A673 (cell line): ENCODE data around the gene ARHGAP22. TPM values are rescaled to one million over a fixed set of nuclear protein-coding genes. Genes with fewer than 3 reads are reported as not detected.

Experiments
- BruUV-seq: library from RNA; stranded (reverse); fragments of 400-500 nt; replicated peaks from 2 replicates; lab custom pipeline; 2021; lab: Mats Ljungman, UMichigan
- CTCF ChIA-PET: fragments of 300-600 bp; sonication (Branson Sonifier 250); formaldehyde crosslinking; loops from one replicate; lab custom pipeline; 2022; ENCODE audit warnings: antibody characterized with exemption; lab: Charles Lee
- POLR2A ChIA-PET: fragments of 300-600 bp; sonication (Branson Sonifier 250); formaldehyde crosslinking; loops from one replicate; lab custom pipeline; 2022; ENCODE audit warnings: antibody characterized with exemption; ENCODE audit not compliant: low non-redundant PET; lab: Charles Lee
- DNase-seq: peaks from one replicate; pipeline ENCODE4 v3.0.0-alpha.2; 2015; ENCODE audit warnings: low spot score
- H3K27ac ChIP-seq: fragments of 200-600 bp; sonication (generic); 2 replicates; pipeline ENCODE4 v1.5.1; 2016; ENCODE audit warnings: mixed run types, low read depth, mild to moderate bottlenecking, mixed read lengths, antibody characterized with exemption, low read length; ENCODE audit not compliant: poor library complexity, severe bottlenecking
- H3K27me3 ChIP-seq: fragments of 200-600 bp; sonication (generic); replicated peaks from 2 replicates; pipeline ENCODE4 v1.6.1; 2017; ENCODE audit warnings: mixed run types, low read depth, mild to moderate bottlenecking, mixed read lengths, antibody characterized with exemption, low read length; ENCODE audit not compliant: insufficient read depth, poor library complexity
- H3K36me3 ChIP-seq: fragments of 200-600 bp; sonication (generic); 2 replicates; pipeline ENCODE4 v1.6.1; 2016; ENCODE audit warnings: mixed run types, mild to moderate bottlenecking, mixed read lengths, antibody characterized with exemption, low read length; ENCODE audit not compliant: insufficient read depth, poor library complexity, severe bottlenecking
- H3K4me1 ChIP-seq: fragments of 200-600 bp; sonication (generic); 2 replicates; pipeline ENCODE4 v1.6.1; 2017; ENCODE audit warnings: mixed run types, mild to moderate bottlenecking, mixed read lengths, antibody characterized with exemption, low read length; ENCODE audit not compliant: insufficient read depth, poor library complexity, severe bottlenecking
- H3K4me3 ChIP-seq: fragments of 200-600 bp; sonication (generic); 2 replicates; pipeline ENCODE4 v1.5.1; 2016; ENCODE audit warnings: low read depth, mixed run types, mild to moderate bottlenecking, mixed read lengths, low read length; ENCODE audit not compliant: poor library complexity, severe bottlenecking
- H3K9me3 ChIP-seq: fragments of 200-600 bp; sonication (generic); 2 replicates; pipeline ENCODE4 v1.6.1; 2016; ENCODE audit warnings: mixed run types, low read depth, mild to moderate bottlenecking, mixed read lengths, antibody characterized with exemption, low read length; ENCODE audit not compliant: poor library complexity, severe bottlenecking
- CTCF ChIP-seq: fragments of 300-800, 200-600 bp; sonication (generic); conservative IDR thresholded peaks from 2 replicates; pipeline ENCODE4 v1.5.1; 2017; ENCODE audit warnings: low read depth, mild to moderate bottlenecking, antibody characterized with exemption, low read length, moderate library complexity, mixed read lengths
- EZH2 ChIP-seq: fragments of 200-600 bp; sonication (generic); IDR thresholded peaks from 2 replicates; pipeline ENCODE4 v1.6.1; 2017; ENCODE audit warnings: borderline replicate concordance, low read depth, mild to moderate bottlenecking, mixed read lengths, antibody characterized with exemption, low read length; ENCODE audit not compliant: poor library complexity, severe bottlenecking
- intact Hi-C: fragments of 100-400 bp; cut with micrococcal nuclease; formaldehyde crosslinking; loops from one replicate; pipeline ENCODE4 v1.10.0; 2022; ENCODE audit not compliant: unreplicated experiment
- total RNA-seq: library from RNA; stranded (reverse); gene quantifications from 2 replicates; pipeline ENCODE4 v1.2.3, GENCODE V29; 2021

Gene ARHGAP22
- total RNA-seq, 1 experiment from 2014 or later, result 0.47 TPM

- Histone ChIP-seq H3K4me1 (no peaks in the 10 kb centered on the region), H3K27ac (no peak overlapping the region), H3K4me3 (no peak overlapping the region), H3K27me3 (peaks cover under 1% of the 10 kb centered on the region), H3K9me3 (no peaks in the 10 kb centered on the region), H3K36me3 (no peaks in the 10 kb centered on the region)
- TF ChIP-seq CTCF (no peak), EZH2 (no peak)
- ChIA-PET POLR2A (no interaction called here), CTCF (no interaction called here)
- no TSS peak for BruUV-seq
- intact Hi-C loops, result no loop called here
- DNase-seq, result no peak
Measured at GRCh38 chr10:48587101-48587500, 17.8 kb downstream of the ARHGAP22 start.

GRCh38 chr10:48582970-48583369, 21.9 kb downstream of the ARHGAP22 start:
- BruUV-seq, result no TSS peak
- no peak for DNase-seq
- H3K27me3 ChIP-seq, result peaks cover 29% of the 10 kb centered on the region
- ChIA-PET POLR2A (no interaction called here), CTCF (no interaction called here)
- H3K4me1 ChIP-seq, result no peaks in the 10 kb centered on the region
- H3K4me3 ChIP-seq, result no peak overlapping the region
- H3K36me3 ChIP-seq, result no peaks in the 10 kb centered on the region
- no peaks in the 10 kb centered on the region for H3K9me3 ChIP-seq
- H3K27ac ChIP-seq, result no peak overlapping the region
- no peak for TF ChIP-seq CTCF
- intact Hi-C loops, result no loop called here

GRCh38 chr10:48580236-48580635, 24.6 kb downstream of the ARHGAP22 start:
- BruUV-seq, result no TSS peak
- Histone ChIP-seq H3K27me3 (peaks cover 32% of the 10 kb centered on the region), H3K4me1 (no peaks in the 10 kb centered on the region), H3K9me3 (no peaks in the 10 kb centered on the region), H3K4me3 (no peak overlapping the region), H3K36me3 (no peaks in the 10 kb centered on the region), H3K27ac (no peak overlapping the region)
- POLR2A ChIA-PET, result no interaction called here
- no peak for DNase-seq
- TF ChIP-seq EZH2 (no peak), CTCF (no peak)
- intact Hi-C loops, result no loop called here
- CTCF ChIA-PET, result no interaction called here
